Activated naive CD4-positive, alpha-beta T cell (primary cell): ENCODE data around the gene ESR1.
"Not testable (repeated sequence)": the region's sequence is repeated elsewhere in the genome, so short reads cannot be mapped to it uniquely, and the experiment has no call there.

ENCODE experiments used
- DNase-seq, 4 experiments: peaks; one replicate each; lab custom pipeline; 2025; lab: John Stamatoyannopoulos, UW

The ESR1 gene

DNA sequence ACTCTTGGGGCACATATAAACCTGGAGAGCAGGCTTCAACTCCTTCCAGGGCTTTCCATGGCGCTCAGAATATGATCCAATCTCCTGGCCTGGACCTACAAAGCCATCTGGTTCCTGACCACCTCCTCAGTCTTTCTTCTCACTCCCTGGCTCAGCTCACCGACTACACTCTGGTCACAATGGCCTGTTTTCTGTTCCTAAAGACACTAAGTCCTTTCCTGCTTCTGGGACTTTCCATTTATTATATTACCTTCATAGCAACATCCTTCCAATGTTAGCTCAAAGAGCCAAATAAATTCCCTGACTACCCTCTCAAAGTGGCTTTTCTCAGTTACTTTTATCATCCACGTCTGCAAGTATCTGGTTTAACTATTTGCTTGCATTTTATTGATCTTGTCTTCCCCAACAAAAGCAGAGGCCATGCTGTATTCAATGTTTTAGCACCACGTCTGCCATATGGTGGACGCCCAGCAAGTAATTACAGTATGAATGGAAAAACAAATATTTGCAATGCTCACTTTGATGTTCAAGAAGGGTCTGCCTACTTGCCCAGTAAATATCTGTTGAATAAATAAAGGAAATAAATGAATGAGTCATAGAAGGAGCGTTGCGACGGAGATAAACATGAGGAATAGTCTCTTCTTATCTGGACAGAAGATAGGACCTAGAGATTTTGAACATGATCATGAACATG, 328.4 kb downstream of the ESR1 start:
- DNase-seq: no peak

- DNase-seq: no peak
Measured at GRCh38 chr6:152136449-152136825, 329.0 kb downstream of the ESR1 start.

DNA sequence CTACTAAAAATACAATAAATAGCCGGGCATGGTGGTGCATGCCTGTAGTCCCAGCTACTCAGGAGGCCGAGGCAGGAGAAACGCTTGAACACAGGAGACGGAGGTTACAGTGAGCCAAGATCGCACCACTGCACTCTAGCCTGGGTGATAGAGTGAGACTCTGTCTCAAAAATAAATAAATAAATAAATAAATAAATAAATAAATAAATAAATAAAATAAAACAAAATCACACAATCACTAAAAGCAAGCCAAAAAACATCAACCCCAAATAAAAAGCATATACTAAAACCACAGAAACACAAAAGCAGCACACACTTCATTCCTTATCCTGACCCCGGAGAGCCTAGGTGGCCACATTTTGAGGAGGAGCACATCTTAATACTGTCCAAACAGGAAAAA, 330.9 kb downstream of the ESR1 start:
- DNase-seq: not testable (repeated sequence)

DNA sequence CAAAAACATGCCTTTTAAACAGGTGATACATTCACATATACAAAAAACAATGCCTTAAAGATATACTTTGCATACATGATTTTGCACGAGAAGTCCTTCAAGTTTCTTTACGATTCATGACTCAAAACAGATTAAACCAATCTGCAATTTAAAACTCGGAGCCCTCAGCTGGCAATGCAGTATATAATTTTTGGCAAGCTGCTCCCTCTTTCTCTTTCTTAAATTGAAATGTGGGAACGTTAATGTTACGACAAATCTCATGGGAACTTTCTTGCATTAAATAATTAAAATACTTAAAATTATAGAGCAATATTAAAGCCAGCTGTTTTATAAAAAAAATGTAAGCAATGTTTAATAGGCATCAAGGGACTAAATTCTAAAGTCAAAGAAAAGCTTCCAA, 334.6 kb downstream of the ESR1 start:
- DNase-seq: no peak

DNA sequence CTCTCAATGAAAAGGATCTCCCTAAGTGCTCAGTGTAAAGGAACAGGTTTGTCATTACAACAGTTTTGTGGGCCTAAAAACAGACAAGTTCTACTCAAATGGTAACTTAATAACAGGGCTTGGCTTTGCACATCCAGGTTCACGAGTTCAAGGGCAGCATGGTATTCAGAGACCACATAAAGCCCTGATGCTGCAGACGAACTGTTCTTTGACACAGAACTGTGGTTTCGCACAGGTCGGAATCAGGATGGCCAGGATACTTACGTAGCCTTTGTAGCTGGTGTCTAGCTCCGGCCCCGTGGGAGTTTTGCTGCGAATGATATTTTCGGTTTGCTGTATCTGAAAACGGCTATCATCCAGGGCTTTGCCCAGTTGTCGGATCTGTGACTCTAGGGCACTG, 335.9 kb downstream of the ESR1 start:
- no peak for DNase-seq

DNA sequence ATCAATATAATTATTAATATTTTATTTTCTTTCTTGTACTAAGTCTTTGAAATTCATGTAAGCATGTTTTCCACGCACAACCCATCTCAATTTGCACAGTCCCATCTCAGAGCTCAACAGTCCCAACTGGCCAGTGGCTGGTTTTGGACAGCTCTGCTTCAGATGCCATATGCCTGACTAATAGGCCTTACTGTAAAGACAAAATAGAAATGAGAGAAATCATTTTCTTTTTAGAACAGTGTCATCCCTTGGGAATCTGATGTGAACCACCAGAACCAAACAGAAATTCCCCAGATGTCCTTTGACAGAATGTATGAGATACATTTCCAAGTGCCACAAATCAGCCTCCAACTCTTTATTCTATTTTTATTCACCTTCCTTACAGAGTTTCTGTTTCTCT, 338.9 kb downstream of the ESR1 start:
- DNase-seq: no peak

GRCh38 chr6:152147269-152147668, 339.8 kb downstream of the ESR1 start:
- DNase-seq: no peak

- no peak for DNase-seq
Measured at GRCh38 chr6:152148412-152148811, 340.9 kb downstream of the ESR1 start.

- DNase-seq: no peak
Measured at GRCh38 chr6:152150196-152150595, 342.7 kb downstream of the ESR1 start.

DNA sequence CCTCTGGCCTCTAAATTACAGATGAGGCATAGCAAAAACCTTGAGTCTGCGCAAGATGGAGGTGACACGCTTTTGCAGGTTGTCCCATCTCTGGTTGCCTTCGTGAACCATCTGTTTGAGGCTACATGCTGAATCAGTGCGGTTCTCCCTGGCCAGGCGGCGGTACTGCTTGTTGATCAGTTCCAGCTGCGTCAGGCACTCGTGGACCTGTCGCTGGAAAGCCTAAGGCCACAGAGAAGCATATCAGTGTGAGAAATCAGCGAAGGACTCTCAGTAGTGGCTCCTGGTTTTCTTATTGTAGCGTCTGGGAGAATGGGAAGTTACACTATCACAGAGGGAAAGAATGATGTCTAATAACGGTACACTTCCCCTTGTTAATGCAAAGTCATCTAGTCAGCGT, 344.4 kb downstream of the ESR1 start:
- no peak for DNase-seq

DNA sequence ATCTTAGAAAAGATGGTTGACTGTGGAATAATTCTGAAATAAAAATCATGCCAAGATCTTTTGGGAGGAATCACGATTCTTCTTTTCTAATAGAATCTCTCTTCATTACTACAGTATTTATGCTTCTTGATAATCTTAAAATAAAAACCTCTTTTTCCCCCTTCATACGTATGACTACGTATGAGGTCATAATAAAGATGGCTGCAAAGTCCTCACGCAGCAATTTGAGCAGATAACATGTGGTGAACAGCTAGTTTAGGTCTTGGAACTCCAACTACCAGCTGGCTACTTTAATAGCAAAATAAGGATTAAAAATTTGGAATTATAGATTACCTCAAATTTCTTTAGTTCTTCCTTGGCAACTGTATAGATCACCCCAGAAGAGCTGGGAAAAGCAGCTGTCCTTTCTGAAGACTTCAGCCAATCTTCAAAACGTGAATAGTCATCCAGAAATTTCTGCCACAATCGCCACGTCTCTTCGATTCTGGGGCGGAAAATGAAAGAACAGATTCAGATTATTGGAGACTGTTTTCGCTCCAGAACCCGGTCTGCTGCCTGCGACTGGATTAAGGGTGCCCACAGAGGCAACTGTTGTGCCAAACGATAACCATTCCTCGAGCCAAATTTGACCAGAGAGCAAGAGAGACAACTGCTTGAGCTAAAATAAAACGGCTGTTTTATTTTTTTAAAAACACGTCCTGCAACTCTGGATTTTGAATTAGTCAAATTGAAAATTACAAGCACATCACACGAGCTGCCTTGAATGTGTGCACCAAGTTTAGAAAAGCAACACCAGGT, 347.3 kb downstream of the ESR1 start:
- no peak for DNase-seq

DNA sequence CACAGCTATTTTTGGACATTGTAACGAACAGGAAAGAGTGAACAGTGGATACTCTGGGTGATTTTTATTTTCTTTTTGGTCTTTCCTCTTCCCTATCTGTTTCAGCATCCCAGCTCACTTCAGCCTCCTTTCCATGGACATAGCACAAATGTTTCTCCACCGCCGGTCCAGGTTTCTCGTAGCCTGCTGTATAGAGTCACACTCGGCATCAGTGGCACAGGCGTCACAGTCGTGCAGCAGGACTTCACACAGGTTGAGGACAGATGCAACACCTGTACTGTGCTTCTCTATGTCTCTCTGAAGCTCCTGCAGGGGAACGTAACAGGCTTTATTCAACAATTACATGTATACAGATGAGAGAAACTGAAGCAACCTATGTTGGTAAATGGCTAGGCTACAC, 348.3 kb downstream of the ESR1 start:
- no peak for DNase-seq

GRCh38 chr6:152160346-152160745, 352.9 kb downstream of the ESR1 start:
- DNase-seq: no peak

DNA sequence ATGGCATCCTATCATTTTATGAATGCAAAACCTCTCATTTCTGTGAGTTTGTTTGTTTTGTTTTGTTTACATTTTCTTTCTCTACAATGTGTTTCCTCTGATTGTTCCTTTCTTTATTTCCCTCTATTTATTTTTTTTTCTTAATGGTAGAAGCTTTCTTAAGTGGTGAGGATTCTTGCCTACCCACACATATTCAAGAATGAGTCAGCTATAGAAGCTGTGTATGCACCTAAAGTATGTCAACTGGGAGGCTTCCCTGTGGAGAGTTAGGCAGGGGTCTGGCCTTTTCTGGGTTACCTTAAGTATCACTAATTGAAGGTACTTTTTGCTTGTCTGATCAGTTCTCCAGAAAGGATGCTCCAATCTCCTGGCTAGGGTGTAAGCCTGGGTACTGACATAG, 354.0 kb downstream of the ESR1 start:
- no peak for DNase-seq

GRCh38 chr6:152164957-152165356, 357.5 kb downstream of the ESR1 start:
- DNase-seq: no peak

DNA sequence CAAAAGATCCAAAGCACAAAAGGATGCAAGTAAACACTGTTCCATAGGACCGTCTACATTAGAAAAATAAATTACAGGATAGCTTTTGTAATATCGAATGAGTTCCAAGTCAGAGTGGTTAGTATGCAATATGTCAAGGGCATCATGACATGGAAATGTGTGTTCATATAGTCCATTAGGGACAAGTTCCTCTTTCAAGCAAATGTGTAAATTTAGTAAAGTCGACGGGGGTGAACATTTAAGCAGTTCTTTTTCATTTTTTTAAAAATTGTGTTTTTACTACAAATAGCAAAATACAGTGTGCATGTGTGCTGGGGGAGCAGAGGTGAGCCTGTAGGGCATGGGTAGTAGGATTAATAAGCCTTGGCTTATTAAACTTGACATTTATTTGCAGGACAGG, 359.0 kb downstream of the ESR1 start:
- DNase-seq: no peak

- no peak for DNase-seq
Measured at GRCh38 chr6:152166897-152167296, 359.4 kb downstream of the ESR1 start.

DNA sequence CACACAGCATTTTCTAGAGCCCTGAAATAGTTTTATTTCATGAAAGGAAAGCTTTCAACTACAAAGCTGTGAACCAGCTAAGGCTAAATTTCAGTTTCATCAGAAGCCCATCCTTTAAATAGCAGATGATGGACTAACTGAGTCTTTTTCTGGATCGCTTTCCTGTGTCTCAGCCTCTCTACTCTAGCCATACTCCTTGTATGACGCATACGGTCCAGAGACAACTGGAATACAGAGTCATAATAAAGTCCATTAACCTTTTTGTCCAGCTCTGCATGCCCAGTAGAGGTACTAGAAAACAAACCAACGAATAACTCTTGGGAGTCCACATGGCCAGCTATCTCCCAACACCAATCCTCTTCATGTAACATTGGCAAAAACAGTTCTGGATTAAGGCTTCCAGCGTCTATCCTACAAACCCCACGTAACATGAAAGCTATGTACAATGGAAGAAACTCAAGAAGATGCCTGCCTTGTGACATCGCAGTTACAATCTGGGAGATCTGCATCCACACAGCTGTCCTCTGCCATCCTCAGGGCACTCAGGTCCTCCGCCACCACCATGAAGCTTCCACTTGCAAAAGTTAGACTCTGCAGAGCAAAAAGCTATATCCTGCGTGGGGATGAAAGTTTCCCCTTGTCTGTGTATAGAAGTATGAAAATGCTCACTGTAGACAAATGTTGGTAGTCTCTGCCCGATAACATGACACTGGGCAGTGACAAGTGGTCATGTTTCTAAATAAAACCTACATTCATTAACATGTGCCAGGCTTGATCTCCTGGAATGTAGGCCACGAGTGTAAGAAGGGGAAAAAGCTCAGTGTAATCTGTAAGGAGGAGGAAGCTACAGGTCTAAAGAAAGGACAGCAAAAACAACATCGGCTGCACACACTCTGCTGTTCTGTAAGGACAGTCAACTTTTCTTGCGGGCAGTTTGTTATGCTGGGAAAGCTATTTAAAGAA, 360.4 kb downstream of the ESR1 start:
- no peak for DNase-seq

- DNase-seq: no peak
Measured at GRCh38 chr6:152170313-152170701, 362.8 kb downstream of the ESR1 start.

GRCh38 chr6:152170702-152171667, 363.5 kb downstream of the ESR1 start:
- DNase-seq: no peak

DNA sequence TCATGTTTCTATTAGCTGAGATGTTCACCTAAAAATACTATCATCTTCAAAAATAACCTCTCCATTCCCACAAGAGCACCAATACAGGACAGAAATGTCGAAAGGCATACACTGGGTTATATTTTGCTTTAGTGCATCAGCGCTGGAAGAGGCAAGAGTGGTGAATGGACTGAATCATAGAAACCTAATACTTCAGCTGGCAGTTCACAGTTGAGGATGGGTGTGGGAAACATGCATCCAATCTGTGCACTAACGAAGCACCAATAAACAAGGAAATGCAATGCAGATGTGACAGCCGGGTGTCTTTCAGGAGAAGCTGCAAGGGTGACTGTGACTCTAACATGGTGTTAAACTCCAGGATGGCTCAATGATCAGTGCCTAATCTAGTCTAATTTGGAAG, 365.8 kb downstream of the ESR1 start:
- no peak for DNase-seq
